UCSD-AML1 (cell line): ENCODE measurements around the gene TLCD3B.
"Not testable (repeated sequence)": the region's sequence is repeated elsewhere in the genome, so short reads cannot be mapped to it uniquely, and the experiment has no call there.

Source experiments
- DNase-seq: peaks from one replicate; lab custom pipeline; 2025; ENCODE audit not compliant: unreplicated experiment; lab: John Stamatoyannopoulos, UW

TLCD3B gene

GRCh38 chr16:30026449-30026848 lies 4.6 kb downstream of the TLCD3B start:
- DNase-seq: no peak

DNA sequence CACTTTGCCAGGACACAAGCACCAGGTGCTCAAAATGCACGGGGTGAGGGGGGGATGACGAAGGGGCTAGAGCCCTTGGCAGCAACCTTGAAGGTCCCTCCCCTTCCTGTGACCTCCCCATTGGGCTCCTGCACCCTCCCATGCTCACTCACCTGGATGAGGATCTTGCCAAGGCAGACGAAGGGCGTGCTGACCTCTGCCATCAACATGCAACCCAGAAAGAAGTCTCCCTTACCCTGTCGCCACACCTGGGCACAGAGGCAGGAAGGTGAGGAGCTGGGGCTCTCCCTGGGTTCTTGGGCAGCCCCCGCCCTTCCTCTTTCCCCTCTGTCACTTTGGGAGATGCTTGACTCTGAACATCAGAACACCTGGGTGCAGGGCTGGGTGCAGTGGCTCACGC lies 5.5 kb downstream of the TLCD3B start:
- DNase-seq: no peak

DNA sequence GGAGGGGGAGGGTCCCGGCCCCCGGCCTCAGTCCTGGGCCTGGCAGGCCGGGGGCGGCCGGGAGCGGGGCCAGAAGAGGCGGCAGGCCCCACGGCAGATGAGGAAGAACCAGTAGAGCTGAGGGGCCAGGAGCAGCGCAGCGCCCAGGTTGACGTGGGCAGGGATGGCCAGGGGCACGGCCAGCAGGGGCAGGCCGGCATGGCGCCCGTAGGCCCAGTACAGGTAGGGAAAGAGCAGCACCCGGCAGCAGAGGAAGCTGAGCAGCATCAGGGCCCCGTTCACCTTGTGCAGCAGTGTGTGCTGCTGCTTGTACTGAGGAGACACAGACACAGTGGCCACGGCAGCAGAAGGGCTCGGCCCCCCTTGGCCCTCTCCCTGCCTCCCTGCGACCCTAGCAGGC lies 5.9 kb downstream of the TLCD3B start:
- DNase-seq: no peak

GRCh38 chr16:30024451-30024850 lies 6.6 kb downstream of the TLCD3B start:
- DNase-seq: no peak

- DNase-seq: no peak
Observed at GRCh38 chr16:30023586-30023985, 7.5 kb downstream of the TLCD3B start.

DNA sequence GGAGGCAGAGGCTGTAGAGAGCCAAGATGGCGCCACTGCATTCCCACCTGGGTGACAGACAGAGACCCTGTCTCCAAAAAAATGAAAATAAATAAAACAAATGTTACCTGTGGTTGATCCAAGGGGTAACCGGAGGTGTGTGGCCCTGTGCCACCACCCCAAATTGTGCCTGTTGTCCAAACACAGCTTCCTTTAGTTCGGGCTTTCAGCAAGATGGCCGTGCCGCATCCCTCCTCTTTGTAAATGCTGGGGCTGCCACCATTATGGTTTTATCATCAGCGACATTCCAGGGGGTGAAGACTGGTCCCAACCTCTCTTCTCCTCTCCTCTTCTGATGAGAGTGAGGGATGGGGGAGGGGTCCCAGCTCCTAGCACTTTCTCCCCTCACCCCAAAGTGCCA lies 8.2 kb downstream of the TLCD3B start, which contains the start of gene C16orf92:
Gene C16orf92, plus strand, starts transcription at position 312 of the 400 bp plus-strand sequence. CDS start 143 bp downstream, outside the sequence.
- DNase-seq: no peak

- DNase-seq: no peak
Observed at GRCh38 chr16:30018731-30019158, 12.3 kb downstream of the TLCD3B start.

- DNase-seq: not testable (repeated sequence)
Observed at GRCh38 chr16:30017937-30018336, 13.1 kb downstream of the TLCD3B start.

- DNase-seq: no peak
Observed at GRCh38 chr16:30017277-30017656, 13.8 kb downstream of the TLCD3B start.

- DNase-seq: no peak
Observed at GRCh38 chr16:30016555-30017276, 14.4 kb downstream of the TLCD3B start.

DNA sequence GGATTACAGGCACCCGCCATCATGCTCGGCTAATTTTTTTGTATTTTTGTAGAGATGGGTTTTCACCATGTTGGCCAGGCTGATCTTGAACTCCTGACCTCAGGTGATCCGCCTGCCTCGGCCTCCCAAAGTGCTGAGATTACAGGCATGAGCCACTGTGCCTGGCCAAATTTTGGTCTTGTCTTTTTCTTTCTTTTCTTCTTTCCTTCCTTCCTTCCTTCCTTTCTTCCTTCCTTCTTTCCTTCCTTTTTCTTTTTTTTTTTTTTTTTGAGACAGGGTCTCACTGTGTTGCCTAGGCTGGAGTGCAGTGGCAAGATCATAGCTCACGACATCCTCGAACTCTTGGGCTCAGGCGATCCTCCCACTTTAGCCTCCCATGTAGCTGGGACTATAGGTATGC lies 15.6 kb downstream of the TLCD3B start:
- not testable (repeated sequence) for DNase-seq

DNA sequence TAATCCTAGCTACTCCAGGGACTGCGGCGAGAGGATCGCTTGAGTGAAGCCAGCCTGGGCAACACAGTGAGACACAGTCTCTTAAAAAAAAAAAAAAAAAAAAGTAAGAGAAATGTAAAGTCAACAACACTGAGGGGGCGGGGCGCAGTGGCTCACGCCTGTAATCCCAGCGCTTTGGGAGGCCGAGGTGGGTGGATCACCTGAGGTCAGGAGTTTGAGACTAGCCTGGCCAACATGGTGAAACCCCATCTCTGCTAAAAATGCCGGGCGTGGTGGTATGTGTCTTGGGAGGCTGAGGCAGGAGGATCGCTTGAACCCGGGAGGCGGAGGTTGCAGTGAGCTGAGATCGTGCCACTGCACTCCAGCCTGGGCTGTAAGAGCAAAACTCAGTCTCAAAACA lies 18.5 kb downstream of the TLCD3B start:
- DNase-seq: not testable (repeated sequence)

GRCh38 chr16:30011714-30012504 lies 19.2 kb downstream of the TLCD3B start:
- DNase-seq: no peak

DNA sequence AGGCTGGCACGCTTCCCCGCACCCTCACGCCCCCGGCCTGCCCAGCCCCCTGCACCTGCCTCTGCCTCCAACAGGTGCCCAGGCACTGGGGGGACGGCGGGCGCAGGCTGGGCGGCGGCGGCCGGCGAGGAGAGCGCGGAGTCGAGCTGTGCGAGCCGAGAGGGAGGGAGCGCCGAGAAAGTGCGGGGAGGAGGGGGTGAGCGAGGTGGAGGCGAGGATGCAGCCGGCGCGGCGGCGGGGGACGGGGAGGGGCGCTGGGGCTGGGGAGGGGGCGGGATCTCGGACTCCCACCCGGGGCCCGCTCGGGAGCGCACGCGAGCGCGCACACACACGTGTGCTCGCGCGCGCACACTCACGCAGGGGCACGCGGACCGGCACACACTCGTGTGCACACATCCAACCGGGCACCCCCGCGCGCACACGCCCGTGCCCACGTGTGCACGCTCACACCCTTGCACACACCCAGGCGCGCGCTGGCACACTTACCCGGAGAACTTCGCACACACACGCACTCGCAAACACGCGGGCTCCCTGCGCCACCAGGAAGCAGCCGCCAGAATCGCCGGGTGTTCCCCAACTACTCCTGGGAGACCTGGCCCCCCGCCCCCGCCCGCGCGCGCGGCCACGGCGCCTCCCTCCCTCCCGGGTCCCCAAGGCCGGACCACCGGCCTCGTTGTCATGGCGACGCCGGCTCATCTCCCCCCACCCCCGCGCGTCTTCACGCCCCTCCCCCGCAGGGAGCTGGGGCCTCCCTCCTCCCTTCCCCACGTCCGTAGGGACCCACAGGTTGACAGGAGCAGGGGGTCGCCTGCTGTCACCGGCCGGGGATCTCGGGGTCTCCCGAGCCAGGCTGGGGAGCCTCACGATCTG lies 20.0 kb downstream of the TLCD3B start, which contains the start of gene DOC2A:
Gene DOC2A, minus strand, starts transcription at position 184 of the 870 bp plus-strand sequence. CDS start 805 bp downstream, outside the sequence.
- no peak for DNase-seq

DNA sequence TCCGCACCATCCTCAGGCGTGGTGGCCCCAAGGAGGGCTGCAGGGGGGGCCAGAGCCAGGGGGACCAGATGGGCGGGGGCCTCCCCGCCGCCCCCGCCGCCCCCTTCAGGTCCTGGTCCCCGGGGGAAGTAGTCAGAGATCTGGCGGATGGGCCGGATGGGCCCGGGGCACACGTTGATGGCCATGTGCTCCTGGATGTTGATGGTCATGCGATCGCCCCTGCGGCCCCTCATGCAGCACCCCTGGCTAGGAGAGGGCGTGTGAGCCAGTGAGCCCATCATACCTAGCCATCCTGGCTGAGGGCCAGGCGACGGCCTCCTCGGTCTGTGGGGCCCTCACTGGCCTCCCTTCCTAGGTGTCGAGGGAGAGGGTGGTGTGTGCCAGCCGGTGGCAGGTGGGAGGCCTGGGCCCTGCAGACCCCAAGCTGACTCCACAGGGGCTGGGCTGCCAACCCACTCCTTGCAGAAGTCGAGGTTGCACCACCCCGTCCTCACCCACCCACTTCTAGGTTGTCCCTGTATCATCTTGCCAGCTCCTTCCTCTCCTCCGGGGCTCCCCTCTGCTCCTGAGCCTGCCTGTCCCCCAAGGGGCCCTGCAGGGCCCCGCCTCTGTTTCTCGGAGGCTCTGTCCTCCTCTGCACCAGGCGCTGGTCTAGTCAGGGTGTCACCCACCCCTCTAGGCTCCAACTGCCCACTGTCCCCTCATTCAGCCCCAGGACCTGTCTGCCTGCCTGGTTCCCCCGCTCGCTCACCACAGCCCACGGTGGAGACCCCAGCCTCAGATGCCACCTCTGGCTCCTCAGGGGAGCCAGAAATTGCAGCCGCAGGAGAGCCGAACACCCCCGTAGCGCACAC lies 20.9 kb downstream of the TLCD3B start:
- no peak for DNase-seq

DNA sequence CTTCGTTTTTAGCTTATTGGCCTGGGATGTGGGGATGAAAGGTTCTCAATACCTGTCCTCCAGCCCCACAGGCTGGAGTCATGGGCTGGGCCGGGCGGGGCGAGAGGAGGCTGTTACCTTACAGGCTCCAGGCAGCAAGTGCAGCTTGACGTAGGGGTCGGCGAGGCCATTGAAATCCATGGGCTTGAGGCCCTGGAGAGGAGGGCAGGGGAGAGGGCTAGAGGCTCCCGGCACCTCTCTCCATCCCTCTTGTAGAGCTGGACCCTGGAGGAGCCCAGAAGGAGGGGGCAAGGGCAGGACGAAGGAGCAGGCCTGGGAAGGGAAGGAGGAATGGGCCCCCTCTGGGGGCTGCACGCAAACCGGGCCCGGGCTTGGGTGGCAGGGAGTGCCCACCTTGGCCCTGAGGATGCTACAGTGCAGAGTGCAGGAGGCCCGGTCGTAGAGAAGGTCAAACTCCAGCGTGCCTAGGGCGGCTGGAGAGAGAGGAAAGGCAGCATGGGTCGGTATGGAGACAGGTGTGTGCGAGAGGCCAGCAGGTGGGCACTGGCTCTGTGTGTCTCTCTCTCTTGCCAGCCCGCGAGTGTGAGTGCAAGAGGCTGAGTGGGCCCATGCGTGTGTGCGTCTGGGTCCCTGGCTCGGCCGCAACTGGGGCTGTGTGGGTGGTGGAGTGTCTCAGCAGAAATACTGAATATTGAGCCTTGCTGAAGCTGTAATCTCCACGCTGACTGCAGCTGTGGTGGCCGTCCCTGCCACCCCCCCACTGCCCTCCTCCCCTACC lies 21.8 kb downstream of the TLCD3B start:
- no peak for DNase-seq

DNA sequence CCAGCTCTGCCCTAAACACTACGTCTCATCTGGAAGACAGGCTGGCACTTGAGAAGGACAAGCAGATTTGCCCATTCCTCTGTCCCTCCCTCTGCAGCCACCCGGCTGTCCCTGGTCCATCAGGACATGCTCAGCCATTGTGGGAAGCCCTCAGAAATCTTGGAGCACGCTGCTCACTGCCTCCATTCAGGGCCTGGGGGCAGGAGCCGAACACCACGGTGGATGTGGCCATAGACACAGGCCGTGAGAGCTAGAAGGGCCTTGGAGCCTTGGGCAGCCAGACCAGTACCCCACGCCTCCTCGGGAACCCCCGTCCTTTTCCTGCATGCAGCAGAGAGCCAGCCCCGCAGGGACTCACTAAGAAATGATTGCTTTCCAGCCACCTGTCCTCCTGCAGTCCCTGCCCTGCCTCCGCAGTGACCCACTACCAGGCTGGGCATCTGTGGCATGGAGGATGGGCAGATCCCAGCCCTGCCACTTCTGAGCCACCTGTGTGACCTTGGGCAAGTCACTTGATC lies 23.6 kb downstream of the TLCD3B start:
- DNase-seq: no peak

DNA sequence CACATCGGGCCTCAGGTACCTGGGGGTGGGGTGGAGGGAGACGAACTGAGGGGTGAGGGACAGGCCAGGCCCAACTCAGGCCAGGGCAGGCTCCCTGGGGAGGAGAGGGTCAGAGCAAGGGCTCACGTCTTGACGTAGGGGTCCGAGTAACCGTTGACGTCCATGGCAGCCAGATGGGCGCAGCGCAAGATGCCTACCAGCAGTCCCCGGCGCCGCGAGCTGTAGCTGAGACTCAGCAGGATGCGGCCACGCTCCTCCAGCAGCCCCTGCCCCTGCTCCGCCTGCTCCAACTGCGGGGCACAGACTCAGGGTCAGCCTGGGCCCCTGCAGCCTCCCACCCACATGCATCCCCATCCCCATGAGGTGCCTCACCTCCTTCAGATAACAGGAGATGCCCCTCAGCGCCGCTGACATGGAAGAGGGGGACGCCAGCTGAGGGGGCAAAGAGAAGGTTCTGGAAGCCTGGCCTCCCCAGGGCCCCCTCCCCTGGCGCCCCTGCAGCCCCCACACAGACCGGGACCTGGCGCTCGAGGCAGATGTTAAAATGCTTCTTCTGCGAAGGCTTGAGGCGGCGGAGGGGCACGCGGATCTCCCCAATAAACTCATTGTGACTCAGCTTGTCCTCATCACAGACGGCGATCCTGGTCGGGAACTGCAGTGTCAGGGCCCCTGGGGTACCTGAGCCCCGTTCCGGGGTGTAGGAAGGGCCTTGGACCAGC lies 24.3 kb downstream of the TLCD3B start:
- DNase-seq: no peak

GRCh38 chr16:30006095-30006473 lies 25.0 kb downstream of the TLCD3B start:
- DNase-seq: no peak
